Raji (cell line): ENCODE results near the gene VAV3.

Source experiments
- POLR2A ChIP-seq: IDR thresholded peaks from 2 replicates; pipeline ENCODE4 v1.6.1; 2011; ENCODE audit warnings: low read depth, low read length, control low read depth; ENCODE audit not compliant: insufficient read depth

The VAV3 gene

DNA sequence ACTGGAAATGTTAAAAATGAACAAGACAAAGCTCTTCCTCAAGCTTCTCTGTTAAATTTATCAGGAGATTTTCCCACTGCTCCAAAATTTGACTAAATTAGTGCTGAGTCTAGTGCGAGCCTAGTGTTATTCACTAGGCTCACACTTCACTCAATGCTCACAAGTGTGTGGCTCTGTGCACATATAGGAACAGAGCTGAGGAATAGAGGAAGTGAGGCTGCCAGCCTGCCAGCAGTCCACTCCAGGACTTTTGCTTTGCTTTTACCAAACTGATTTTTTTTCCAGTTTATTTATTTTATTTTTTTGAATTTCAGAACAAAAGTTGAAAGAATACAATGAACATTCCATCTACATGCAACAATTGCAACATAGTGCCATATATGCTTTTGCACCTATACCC is 87.2 kb downstream of the VAV3 start:
- no peak for TF ChIP-seq POLR2A

DNA sequence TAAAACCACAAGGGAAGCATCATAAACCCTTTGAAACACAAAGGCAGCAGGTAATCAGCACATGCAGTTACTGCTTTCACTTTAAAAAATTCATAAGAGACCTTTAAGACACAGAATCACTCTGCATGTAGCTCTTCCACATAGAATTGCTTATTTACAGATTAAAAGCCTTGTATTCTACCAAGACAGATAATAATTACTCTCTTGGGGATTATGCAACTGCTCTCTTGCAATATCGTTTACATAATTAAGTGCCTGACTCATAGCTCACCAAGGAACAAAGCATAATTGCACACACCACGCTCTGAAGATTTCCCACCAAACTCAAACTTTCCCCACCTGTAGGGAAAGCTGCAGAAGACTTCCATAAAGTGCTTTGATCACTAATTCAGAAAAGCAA is 87.9 kb downstream of the VAV3 start:
- no peak for TF ChIP-seq POLR2A

DNA sequence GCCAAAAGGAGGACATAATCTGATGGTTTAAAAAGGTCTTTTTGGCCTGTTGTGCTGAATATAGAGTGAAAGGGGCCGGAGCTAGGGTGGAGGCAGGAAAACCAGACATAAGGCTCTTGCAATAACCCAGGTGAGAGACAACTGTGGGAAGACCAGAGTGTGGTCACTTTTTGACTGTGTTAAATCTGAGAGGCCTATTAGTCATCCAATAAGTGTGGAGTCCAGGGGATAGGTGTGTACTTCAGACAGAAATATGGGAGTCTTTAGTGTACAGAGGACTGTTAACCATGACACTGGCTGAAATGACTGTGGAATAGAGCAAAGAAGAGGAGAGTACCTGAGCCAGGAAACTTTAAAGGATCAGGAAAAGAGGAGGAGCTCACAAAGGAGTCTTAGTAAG is 89.3 kb downstream of the VAV3 start:
- no peak for TF ChIP-seq POLR2A

DNA sequence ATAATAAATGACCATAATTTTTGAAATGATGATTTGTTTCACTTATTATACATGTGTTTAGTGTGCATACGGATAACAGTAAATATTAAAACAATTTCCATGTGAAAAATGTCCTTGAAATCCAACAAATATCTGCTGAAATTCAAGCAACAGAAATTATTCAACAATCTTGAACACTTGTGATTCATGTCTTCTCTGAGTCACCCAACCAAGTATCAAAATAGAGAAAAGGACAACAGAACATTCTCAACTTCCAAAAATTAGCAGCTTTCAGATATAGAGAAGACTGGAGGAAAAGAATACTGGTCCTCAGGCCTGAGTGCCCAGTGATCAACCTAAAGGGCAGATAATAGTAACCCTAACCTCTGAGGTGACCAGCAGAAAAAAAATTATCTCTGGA is 90.8 kb downstream of the VAV3 start:
- no peak for TF ChIP-seq POLR2A

DNA sequence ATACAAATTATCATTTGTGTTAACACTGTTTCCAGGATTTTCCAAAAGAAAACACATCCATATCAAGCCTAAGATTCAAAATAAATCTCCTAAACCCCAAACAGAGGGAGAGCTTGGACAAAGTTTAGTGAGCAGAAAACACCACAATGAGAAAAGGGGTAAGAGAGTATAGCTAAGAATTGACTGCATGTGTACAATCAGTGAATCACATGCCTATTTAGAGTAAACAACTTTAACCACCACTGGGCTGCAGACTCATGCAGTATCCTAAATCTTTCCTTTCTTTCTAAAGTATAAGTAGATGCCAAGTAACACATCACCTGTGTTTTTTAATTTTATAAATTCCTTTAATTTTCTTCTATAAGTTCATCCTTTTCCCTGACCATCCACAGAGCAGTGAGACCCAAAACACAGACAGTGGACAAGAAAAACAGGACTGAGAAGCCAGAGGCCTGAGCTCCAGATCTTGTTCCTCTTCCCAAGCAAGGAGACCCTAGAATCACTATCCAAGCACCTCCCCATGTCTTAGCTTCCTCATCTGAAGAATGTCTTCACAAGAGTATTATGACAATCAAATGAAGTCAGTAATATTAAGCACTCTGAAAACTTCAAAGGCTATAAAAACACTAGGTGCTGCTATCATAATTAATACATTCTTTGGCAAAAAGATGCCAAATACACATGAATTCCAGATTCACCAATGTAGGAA is 93.1 kb downstream of the VAV3 start:
- TF ChIP-seq POLR2A, result no peak

DNA sequence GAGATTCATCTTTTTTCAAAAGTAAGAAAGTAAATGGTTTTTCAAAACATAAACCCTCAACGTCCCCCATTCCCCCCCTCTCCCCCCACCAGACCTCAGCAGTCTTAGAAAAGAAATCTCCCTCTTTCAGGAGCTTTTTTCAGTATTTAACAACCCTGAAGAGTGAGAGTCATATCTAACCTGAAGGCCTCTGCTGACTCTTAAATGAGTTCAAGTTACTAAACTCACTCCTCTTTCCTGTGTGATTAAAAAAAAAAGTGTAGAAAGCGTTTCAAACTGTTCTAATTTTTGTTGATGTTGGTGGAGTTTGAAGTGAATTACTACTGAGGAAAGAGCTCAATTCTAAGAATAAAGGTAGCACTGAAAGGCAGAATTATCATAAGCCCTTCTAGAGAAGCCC is 93.7 kb downstream of the VAV3 start:
- no peak for TF ChIP-seq POLR2A

DNA sequence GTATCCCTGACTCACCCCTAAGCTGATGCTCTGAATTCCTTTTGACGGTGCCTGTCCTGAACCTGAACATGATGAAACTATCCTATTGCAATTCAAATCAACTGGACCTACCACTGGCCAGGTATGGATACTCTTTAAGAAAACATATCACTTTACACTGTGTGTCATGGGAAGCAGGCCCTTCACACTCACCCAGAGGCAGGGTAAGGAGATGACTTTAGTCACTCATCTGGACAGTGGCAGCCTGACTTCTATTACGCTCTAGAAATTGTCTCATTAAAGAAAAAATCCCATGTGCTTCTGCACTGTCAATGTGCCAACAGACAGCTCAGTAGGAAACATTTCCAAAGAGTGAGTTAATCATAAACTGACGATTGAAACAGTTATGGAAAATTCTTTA is 94.3 kb downstream of the VAV3 start:
- no peak for TF ChIP-seq POLR2A

DNA sequence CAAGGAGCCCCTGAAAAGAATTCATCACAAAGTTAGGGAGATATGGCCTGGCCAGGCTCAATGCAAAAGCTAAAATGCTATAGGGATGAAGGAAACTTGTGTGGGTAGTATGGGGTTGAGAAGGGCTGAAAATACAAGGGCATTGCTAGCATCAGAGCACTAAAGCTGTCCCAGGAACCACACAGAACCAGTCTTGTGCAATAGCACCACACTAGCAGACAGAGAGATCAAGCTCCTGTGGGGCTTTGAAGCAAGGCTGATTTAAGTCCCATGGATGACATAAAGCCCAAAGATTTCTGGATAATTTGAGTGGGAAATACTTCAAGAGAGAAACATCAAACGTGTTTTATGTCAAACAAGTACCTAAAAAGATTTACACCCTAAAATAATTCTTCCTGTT is 97.1 kb downstream of the VAV3 start:
- no peak for TF ChIP-seq POLR2A

DNA sequence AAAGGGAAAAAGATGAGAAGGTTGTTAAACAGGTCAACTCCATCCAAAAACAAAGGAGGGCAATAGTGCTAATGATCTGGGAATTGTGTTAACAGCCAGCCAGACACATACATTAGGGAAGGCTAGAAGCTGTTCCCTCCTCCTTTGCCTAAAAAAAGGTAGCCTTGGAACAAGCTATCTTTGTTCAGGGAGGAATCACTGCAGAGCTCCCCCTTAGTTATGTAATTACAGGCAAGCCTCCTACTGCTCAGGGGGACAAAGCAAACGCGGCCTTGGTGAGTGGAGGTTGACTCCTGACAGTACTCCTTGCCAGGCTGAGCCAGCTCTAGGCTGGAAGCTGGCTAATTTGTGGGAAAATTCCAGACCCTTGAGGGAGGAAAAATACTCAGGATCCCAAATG is 97.6 kb downstream of the VAV3 start:
- TF ChIP-seq POLR2A, result no peak

DNA sequence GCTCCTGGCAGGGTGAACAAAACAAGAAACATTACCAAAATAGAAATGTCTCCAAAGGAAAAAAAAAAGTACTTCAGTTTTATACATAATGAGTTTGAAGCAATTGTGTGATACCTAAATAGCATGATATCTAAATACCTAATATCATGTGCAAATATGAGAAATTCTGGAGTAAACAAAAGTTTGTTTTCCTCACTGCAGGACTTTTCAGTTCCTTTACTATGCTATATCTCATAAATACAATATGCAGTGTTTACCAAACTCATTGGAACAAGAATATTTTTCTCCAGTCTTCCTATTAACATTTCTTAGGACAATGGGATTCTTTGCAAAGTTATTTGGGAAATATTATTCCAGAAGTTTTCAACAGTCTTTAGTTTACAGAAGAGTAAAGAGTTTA is 98.1 kb downstream of the VAV3 start:
- no peak for TF ChIP-seq POLR2A

DNA sequence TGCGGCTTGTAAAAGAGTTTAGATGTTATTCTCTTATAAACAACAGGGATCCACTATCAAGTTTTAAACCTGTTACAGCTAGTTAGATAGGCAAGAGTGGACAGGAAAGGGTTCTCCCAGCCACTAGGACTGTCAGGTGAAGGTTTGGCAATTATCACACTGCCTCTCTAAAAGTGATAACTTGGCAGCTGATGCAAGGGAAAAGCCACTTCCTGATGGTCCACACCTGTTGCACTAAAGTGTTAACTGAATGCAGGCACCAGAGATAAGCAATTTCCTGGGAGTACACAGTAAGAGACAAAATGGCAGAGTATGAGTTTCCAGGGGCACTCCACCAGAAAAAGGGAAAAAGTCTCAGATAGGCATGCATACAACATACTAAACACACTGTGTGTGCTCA is 99.4 kb downstream of the VAV3 start:
- TF ChIP-seq POLR2A, result no peak

DNA sequence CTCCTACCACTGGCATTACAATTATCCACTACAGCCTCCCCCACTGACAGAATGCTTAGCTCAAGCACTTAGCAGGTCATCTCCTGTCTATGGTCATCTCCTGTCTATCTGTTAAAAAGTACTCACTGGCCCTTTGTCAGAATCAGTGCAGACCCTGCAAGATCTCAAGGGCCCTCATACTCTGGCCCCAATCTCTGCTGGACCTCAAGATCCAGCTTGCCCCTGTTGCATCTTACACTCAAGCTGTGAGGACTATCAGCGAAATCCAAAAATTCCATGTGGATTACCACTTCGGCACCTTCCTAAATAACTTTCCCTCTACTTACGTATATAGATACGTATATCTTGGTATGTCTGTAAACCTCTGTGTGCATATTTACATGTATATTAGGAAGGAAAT is 101.6 kb downstream of the VAV3 start:
- TF ChIP-seq POLR2A, result no peak

DNA sequence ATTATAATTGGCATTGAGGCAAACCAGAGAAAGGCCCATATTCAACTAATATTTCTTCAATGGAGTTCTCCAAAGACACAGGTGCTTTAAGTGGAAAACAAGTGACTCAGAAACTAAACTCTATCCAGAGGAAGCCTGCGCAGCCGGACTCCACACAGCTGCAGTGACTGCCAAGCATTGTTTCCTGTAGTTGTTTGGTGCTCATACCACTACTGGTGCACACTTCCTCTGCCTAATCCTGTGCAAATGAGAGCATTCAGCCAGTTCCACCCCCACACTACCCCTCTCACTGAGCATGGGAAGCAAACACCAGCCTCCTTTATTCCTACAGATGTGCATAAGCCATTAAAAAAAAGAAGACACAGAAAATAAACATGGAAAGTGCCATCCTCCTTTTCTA is 102.9 kb downstream of the VAV3 start:
- TF ChIP-seq POLR2A, result no peak

DNA sequence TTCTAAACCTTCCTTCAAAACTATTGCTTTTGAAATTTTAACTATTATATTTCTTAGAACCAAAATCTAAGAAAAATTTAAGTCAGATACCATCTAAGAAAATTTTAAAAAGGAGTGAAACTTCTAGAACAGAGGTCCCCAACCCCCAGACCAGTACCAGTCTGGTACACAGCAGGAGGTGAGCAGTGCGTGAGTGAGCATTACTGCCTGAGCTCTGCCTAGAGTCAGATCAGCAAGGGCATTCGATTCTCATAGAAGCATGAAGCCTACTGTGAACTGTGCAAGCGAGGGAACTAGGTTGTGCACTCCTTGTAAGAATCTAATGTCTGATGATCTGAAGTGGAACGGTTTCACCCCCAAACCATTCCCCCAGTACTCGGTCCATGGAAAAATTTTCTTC is 106.7 kb downstream of the VAV3 start:
- no peak for TF ChIP-seq POLR2A

DNA sequence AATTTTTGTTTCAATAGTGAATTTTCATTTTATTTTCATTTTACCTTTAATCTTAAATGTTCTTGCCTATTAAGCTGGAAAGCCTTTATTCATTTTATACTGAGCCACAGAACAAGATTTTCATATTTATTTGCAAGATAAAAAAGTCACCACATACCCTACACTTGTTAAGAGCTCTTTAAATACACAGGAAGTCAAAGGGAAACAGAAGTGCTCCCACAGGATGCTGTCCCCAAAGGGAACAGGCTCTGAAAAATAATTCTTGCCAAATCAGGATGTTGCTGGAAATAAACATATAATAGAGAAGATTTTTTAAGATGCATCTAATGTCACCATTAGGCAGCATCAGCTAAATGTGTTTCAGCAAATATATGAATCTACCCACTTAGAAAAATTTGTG is 113.6 kb downstream of the VAV3 start:
- no peak for TF ChIP-seq POLR2A

DNA sequence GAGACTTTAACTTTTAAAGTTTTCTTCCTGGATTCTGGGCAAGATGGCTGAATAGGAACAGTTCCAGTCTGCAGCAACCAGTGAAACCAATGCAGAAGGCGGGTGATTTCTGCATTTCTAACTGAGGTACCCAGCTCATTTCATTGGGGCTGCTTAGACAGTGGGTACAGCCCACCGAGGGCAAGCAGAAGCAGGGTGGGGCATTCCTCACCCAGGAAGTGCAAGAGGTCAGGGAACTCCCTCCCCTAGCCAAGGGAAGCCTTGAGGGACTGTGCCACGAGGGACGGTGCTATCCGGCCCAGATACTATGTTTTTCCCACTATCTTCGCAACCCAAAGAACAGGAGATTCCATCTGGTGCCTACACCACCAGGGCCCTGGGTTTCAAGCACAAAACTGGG is 121.0 kb downstream of the VAV3 start:
- no peak for TF ChIP-seq POLR2A

DNA sequence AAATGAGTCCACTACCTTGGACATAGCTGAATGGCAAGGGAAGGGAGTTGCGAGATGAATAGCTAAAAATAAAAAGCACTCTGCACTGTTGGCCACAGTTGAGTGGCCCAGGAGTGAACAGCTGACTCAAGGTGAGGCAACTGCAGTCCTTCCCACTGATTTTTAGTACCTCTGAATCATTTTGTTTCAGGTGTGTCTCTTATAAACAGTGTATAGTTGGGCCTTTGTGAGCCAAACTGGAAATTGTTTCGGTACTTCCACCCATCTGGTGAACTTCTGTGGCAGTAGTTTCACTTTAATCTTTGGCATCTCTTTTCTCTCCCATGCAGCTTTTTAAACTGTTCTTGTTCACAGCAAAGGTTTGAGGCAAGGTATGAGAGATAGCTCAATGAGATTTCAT is 122.7 kb downstream of the VAV3 start:
- TF ChIP-seq POLR2A, result no peak

DNA sequence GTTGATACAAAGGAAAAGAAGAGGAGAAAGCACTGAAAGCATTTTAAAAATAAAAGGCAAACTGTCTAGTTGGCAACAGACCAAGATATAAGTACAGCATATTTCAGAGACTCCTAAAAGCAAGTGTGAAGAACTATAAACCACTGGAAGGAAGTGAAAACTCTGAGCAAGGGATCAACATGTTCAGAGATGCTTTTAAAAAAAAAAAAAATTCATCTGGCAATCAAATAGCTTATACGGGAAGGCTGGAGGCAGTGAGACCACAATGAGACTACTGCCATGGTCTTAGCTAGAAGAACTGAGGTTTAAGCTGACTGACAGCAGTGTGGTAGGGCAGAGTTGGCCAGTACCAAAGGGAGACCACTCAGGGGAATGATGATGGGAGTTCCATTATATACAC is 124.3 kb downstream of the VAV3 start:
- no peak for TF ChIP-seq POLR2A

DNA sequence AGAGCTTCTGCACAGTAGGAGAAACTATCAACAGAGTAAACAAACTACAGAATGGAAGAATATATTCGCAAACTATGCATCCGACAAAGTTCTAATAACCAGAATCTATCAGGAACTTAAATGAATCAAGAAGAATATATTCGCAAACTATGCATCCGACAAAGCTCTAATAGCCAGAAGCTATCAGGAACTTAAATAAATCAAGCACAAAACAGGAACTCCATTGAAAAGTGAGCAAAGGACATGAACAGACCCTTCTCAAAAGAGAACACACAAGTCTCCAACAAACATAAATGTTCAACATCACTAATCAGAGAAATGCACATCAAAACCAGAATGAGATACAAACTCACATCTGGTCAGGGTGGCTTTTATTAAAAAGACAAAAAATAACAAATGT is 126.9 kb downstream of the VAV3 start:
- TF ChIP-seq POLR2A, result no peak
